ENCODE results near the gene ACAN. TPM values are rescaled to one million over a fixed set of nuclear protein-coding genes. Genes with fewer than 3 reads are reported as not detected.

Gene ACAN
- total RNA-seq (2022; extraction: Qiagen RNA extraction) = 0.82 to 1.2 TPM (median 1.2 TPM) in 5 replicates

GRCh38 chr15:88803241-88803919, at the start of gene ACAN:
Gene ACAN, plus strand, starts transcription at chr15:88803436. Its CDS starts 32,771 bp downstream, at chr15:88836207.

GRCh38 chr15:88894819-88895767, 91.9 kb downstream of the ACAN start, which contains the start of gene HAPLN3:
Gene HAPLN3, minus strand, starts transcription at chr15:88895544. Its CDS starts 8,246 bp downstream, at chr15:88887298.

DNA sequence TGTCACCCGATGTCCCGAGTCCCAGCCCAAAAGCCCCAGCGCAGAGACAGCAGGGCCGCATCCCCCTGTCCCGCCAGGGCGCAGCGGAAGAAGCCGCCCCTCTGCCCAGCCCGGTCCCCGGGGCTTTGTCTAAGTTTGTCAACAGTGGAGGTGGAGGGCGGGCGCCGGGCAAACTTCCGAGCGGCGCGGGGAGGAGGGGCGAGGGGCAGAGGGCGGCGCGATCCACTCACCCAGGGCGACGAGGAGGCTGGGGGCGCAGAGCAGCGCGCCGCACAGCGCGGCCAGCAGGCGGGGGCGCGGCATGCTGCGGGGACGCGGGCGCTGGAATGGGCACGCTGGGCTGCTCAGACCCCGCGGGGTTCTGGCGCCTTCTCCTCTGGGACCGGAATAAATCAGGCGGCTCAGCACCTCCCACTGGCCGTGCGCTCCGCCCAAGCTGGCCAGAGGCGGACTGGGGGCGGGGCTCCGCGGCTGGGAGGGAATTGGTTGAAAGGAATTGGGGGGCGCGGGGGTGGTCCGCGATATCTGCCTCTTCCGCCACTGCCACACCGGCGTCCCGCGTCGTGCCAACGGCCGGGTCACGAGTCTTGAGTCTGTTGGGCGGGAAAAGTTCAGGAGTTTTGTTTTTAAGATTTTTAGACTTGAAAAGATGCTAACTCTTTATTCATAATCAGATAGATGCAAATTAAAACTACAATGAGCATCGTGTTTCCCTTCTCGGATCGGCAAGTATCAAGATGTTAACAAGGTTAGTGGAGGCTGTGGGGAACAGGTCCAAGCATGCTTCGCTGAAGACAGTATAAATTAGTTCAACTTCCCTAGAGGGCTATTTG, 110.0 kb downstream of the ACAN start, which contains the start of gene MFGE8:
Gene MFGE8, minus strand, starts transcription at position 363 of the 833 bp plus-strand sequence. Its CDS starts 60 bp downstream, at position 303.

Other genes with a start within 250 kb of the ACAN start
- gene AEN, start 182.1 kb upstream of the ACAN start, total RNA-seq (2022; extraction: Qiagen RNA extraction) = 72.5 to 84.1 TPM (median 79.5 TPM) in 5 replicates
- gene ISG20, start 164.4 kb upstream of the ACAN start, total RNA-seq (2022; extraction: Qiagen RNA extraction) = 32.2 to 43.2 TPM (median 39.9 TPM) in 5 replicates
- 19.0 to 24.8 TPM (median 23.2 TPM) in 5 replicates for gene HAPLN3, start 92.1 kb downstream of the ACAN start, total RNA-seq (2022; extraction: Qiagen RNA extraction)
- 261 to 348 TPM (median 303 TPM) in 5 replicates for gene MFGE8, start 109.9 kb downstream of the ACAN start, total RNA-seq (2022; extraction: Qiagen RNA extraction)